GM19043 (cell line): ENCODE results near the gene OTOP1.
"Not testable (repeated sequence)": the region's sequence is repeated elsewhere in the genome, so short reads cannot be mapped to it uniquely, and the experiment has no call there.

ENCODE experiments used
- ATAC-seq: cut with Tn5 transposase; IDR thresholded peaks from one replicate; pipeline ENCODE4 v1.9.1; 2021; ENCODE audit warnings: low read depth; ENCODE audit not compliant: unreplicated experiment

Gene OTOP1

DNA sequence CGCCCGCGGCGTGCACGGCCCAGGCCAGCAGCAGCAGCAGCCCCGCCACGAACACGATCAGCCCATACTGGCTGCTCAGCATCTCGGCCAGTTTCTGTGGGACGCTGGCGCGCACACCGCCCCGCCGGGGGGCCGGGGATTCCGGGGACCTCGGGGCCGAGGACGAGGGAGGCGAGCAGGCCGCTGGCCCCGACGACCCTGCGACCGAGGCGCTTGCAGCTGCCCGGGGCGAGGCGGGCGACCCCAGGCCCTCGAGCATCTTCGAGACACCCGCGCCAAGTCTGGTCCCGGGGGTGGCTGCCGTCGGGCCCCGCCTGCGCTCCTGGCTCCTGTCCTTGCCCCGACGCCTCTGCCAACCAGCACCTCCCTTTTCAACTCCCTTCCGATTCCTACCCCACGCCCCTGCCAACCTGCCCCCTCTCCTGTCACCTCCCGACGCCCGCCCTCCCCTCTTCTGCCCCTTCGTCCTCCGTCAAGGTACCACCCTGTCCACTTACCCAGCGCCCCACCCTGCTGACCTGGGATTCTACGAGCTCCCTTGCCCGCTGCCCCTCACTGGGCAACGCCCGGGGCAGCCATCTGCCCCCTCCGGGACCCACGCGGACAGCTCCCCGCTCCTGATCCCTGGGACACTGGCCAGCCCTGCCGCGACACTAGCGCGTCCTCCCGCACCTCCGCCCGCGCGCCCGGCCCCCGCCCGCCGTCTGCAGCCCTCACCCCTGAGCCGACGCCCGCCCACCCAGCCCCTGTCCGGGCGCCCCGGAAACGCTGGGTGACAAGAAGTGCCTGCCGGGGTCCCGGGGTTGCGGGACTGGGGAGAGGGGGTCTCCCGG is at the start of gene OTOP1:
Gene OTOP1, minus strand, starts transcription at position 324 of the 833 bp plus-strand sequence. Its CDS starts 65 bp downstream, at position 259.
- no peak for ATAC-seq

DNA sequence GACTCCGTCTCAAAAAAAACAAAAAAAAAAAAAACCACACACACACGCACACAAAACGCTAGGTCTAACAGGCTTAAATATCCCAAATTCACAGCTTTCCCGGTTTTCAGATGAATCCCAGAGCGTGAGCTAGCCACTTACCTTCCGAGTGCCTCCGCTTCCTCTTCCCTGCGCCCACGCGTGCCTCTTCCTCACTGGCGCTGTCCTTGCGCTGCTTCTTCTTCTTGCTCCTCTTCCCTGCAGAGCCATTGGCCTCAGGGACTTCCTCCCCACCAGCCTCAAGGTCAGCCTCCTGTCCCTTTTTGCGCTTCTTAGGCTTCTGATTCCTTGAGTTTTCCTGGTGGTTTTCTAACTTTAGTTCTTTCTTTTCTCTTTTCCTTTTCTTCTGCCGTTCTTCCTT is 47.5 kb upstream of the OTOP1 start:
- no peak for ATAC-seq

- no peak for ATAC-seq
These were observed 45.2 kb upstream of the OTOP1 start for GRCh38 chr4:4271912-4272311.

DNA sequence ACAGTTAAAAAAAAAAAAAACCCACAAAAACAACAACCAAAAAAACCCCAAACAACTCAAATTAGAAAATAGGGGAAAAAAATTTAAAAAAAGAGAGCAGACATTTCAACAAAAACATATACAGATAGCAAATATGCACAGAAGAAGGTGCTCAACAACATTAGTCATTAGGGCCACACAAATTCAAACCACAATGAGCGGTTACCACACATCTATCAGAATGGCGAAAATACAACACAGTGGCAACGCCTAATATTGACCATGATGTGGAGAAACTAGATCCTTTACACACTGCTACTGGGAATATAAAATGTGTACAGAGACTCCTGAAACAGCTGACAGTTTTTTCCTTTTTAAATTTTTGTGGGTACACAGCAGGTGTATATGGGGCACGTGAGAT is 43.8 kb upstream of the OTOP1 start:
- ATAC-seq, result no peak

GRCh38 chr4:4269856-4270255 is 43.1 kb upstream of the OTOP1 start:
- ATAC-seq, result no peak

- no peak for ATAC-seq
These were observed 42.6 kb upstream of the OTOP1 start for GRCh38 chr4:4269331-4269731.

GRCh38 chr4:4268776-4269175 is 42.0 kb upstream of the OTOP1 start:
- no peak for ATAC-seq

DNA sequence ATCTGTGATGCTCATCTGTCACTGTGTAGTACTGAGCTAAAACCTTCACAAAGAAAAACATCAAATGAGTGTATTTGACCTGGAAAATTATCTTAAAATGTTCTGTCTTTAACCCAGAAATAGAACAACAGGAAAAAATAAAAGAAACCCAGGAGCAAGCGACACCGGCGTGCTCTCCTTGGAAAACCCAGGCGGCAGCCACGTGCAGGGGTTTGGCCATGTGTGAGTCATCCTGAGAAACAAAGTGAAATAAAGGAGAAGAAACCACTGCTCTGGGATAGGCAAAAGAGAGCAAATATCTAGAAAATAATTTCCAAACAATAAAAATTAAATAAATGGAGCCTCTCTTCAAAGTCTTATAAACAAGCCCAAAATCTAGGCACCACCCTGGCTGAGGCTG is 41.3 kb upstream of the OTOP1 start:
- ATAC-seq, result no peak

GRCh38 chr4:4260185-4260751 is 33.5 kb upstream of the OTOP1 start:
- ATAC-seq, result peak; percentile 71

- no peak for ATAC-seq
These were observed 32.9 kb upstream of the OTOP1 start for GRCh38 chr4:4259484-4260100.

DNA sequence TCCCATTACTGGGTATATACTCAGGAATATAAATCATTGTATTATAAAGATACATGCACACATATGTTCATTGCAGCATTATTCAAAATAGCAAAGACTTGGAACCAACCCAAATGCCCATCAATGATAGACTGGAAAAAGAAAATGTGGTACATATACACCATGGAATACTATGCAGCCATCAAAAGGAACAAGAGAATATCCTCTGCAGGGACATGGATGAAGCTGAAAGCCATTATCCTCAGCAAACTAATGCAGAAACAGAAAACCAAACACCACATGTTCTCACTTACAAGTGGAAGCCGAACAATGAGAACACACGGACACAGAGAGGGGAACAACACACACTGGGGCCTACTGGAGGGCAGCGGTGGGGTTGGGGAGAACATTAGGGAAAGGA is 31.0 kb upstream of the OTOP1 start:
- ATAC-seq, result not testable (repeated sequence)

DNA sequence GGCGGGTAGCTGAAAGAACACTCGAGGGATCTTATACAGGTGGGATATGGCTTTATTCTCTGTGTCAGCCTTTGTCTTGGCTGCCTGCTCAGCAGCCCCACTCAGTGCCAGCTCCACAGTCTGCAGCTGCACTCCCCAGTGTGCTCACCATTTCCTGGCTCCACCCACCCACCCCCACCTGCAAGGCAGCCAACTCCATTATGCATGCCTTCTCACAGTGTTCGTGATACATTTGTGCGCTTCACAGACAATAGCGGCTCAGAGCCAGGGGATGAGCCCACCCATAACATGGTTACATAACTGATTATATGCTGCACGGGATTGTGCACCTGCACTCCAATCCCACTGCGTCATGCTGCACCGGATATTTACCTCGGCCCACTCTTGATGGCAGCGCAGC is 30.1 kb upstream of the OTOP1 start:
- ATAC-seq, result no peak

DNA sequence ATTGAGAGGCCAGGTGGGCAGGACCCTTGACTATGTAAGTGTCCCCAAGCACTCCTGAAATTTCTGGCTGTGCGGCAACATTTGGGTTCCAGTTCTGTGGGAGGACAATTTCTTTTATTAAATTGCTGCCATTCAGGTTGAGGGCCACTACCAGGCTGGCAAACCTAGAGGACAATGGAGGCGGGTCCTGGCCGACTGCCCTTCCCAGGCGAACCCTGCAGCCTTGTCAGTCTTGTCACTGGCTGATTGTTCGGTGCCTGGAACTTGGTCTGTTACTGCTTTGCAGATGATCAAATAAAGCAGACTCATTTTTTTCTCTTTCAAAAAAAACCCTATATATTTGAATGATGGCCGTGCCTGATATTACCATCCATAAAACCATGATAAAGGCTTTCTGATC is 27.9 kb upstream of the OTOP1 start:
- ATAC-seq, result no peak

- no peak for ATAC-seq
These were observed 27.5 kb upstream of the OTOP1 start for GRCh38 chr4:4254199-4254598.

- no peak for ATAC-seq
These were observed 23.1 kb upstream of the OTOP1 start for GRCh38 chr4:4249866-4250265.

DNA sequence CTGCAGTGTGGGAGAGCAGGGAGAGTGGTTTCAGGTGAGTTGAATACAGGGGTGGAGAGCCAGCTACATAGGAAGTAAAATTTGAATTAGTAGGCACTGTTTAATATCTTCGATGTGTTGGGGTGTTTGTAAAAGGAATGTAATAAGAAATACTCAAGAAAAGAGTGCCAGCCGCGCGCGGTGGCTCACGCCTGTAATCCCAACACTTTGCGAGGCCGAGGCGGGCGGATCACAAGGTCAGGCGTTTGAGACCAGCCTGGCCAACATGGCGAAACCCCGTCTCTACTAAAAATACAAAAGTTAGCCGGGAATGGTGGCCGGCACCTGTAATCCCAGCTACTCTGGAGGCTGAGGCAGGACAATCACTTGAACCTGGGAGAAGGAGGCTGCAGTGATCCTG is 22.6 kb upstream of the OTOP1 start:
- not testable (repeated sequence) for ATAC-seq

GRCh38 chr4:4248885-4249203 is 22.1 kb upstream of the OTOP1 start:
- no peak for ATAC-seq

DNA sequence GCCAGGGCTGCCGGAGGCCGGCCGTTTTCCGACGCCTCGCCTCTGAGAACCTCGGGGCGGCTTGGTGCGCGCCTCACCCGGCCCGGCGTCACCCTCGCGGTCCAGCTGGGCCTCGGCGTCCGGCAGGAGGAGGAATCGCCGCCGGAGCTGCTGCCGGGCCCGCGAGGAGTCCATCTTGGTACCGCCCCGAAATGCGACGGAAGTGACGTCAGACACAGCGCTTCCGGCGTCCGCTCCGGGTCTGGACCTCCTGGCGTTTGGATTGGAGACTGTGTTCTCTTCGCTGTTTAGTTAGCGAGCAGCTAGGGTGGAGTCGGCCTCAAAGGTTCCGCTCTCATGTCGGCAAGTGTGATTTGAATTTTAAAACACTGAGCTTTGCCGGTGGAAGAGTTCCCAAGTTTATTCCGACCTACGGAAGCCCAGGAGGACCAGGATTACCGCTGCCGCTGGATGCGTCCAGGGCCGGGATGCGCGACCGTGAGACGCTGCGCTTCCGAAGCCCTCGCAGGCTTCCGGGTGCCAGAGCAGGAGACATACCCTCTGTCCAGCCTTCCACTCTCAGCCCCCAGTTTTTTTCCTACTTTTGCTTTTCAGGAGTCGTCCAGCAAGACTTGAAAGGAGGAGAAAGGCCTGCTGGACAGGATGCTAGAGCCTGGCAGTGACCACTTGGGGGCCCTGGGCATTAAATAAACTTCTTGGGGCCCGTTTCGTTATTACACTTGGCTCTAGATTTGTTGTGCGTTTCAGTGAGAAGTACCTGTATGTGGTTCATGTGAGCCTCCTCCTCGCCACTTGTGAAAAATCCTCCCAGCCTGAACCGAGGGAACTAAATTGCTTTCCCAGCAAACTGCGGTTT is 21.5 kb upstream of the OTOP1 start, which contains the start of gene TMEM128:
Gene TMEM128, minus strand, starts transcription at position 195 of the 856 bp plus-strand sequence. Its CDS starts 21 bp downstream, at position 174.
- peak; percentile 94 for ATAC-seq

DNA sequence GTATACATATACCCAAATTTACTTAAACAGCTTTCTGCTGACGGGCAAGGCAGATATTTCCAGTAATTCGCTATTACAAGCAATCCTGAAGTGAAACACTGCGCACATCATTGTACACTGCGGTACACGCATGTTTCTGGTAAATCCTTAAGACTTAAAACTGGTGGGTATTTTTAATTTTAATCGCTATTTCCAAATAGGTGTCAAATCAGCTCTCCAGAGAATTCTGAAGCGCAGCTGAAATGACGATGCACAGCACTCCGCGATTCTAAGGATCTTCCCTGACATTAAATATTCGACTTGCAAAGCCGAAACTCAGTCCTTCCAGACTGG is 20.9 kb upstream of the OTOP1 start:
- ATAC-seq, result no peak

DNA sequence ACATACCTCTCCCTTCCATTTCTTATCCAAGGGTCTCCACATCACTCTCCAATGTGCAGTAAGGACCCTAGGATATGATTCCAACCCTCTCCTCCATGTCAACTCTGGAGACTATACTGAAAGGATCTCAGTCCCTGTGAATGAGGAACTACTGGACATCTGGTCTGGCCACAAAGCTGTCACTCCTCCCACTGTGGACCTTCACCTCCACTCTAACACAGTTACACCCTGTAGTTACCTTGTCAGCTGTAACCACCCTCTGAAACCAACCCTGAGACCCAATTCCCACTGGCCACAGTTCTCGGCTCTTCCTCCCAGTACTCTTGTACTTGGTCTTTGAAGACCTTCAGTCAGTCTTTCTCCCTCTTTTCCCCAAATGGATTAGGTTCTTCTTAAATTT is 18.4 kb upstream of the OTOP1 start:
- no peak for ATAC-seq

- not testable (repeated sequence) for ATAC-seq
These were observed 12.8 kb upstream of the OTOP1 start for GRCh38 chr4:4239551-4239950.
